MM.1S (cell line): ENCODE results near the gene ACOT12.

Experiments used
- CTCF ChIP-seq: fragments of 300-600 bp; sonication (generic); IDR thresholded peaks from 2 replicates; pipeline ENCODE4 v1.5.1; 2016; ENCODE audit warnings: antibody characterized with exemption, low read length, mixed read lengths
- EZH2phosphoT487 ChIP-seq: fragments of 300-600 bp; sonication (generic); IDR thresholded peaks from 2 replicates; pipeline ENCODE4 v1.6.1; 2018; ENCODE audit warnings: antibody characterized with exemption, low read length

- TF ChIP-seq CTCF (no peak), EZH2phosphoT487 (no peak)
Measured at GRCh38 chr5:81308836-81309235, 85.1 kb downstream of the ACOT12 start.
